GM23338 (cell line): ENCODE data around the gene RAPGEF4. TPM values are rescaled to one million over a fixed set of nuclear protein-coding genes. Genes with fewer than 3 reads are reported as not detected.
A peak's percentile ranks its signal among the peaks of the same experiment; 100 is the strongest.

Source experiments
- ATAC-seq: fragments of 200-7000 bp; cut with Tn5 transposase; 3 replicates; pipeline ENCODE4 v1.9.1; 2020
- DNase-seq: peaks from one replicate; pipeline ENCODE4 v3.0.0-alpha.2; 2015; ENCODE audit warnings: low spot score
- H2AFZ ChIP-seq: fragments of 200-600 bp; sonication (generic); 2 replicates; pipeline ENCODE4 v1.8.0; 2016; ENCODE audit warnings: antibody characterized with exemption, mild to moderate bottlenecking, moderate library complexity
- H3F3A ChIP-seq: fragments of 200-600 bp; sonication (generic); replicated peaks from 2 replicates; pipeline ENCODE4 v1.8.0; 2017; ENCODE audit warnings: antibody characterized with exemption, mixed run types, low read depth
- H3K27ac ChIP-seq: fragments of 200-600 bp; sonication (generic); 2 replicates; pipeline ENCODE4 v1.6.1; 2016; ENCODE audit warnings: low read depth
- H3K27me3 ChIP-seq: fragments of 200-600 bp; sonication (generic); 2 replicates; pipeline ENCODE4 v1.8.0; 2016; ENCODE audit warnings: mild to moderate bottlenecking, mixed run types, moderate library complexity; ENCODE audit not compliant: insufficient read depth
- H3K36me3 ChIP-seq: fragments of 200-600 bp; sonication (generic); 2 replicates; pipeline ENCODE4 v1.8.0; 2016; ENCODE audit warnings: mild to moderate bottlenecking; ENCODE audit not compliant: insufficient read depth
- H3K4me1 ChIP-seq: fragments of 200-600 bp; sonication (generic); 2 replicates; pipeline ENCODE4 v1.8.0; 2016; ENCODE audit warnings: mild to moderate bottlenecking, moderate library complexity; ENCODE audit not compliant: insufficient read depth
- H3K4me2 ChIP-seq: fragments of 200-600 bp; sonication (generic); 2 replicates; pipeline ENCODE4 v1.7.1; 2017; ENCODE audit warnings: mixed run types
- H3K4me3 ChIP-seq: fragments of 200-600 bp; sonication (generic); 2 replicates; pipeline ENCODE4 v1.6.1; 2016; ENCODE audit warnings: mixed run types
- H3K79me2 ChIP-seq: fragments of 200-600 bp; sonication (generic); replicated peaks from 2 replicates; pipeline ENCODE4 v1.8.0; 2017; ENCODE audit warnings: mild to moderate bottlenecking; ENCODE audit not compliant: insufficient read depth
- H3K9me2 ChIP-seq: fragments of 200-600 bp; sonication (generic); 2 replicates; pipeline ENCODE4 v1.8.0; 2017; ENCODE audit not compliant: insufficient read depth
- H4K20me1 ChIP-seq: fragments of 200-600 bp; sonication (generic); replicated peaks from 2 replicates; pipeline ENCODE4 v1.8.0; 2017; ENCODE audit warnings: mild to moderate bottlenecking; ENCODE audit not compliant: insufficient read depth
- H3K27ac Mint-ChIP-seq: 2 replicates; pipeline ENCODE4 v1.8.0; 2020; ENCODE audit warnings: inconsistent platforms, mild to moderate bottlenecking, moderate library complexity, mixed read lengths
- H3K27me3 Mint-ChIP-seq: 3 replicates; pipeline ENCODE4 v1.8.0; 2022; ENCODE audit warnings: low read depth, mild to moderate bottlenecking, moderate library complexity, mixed read lengths, inconsistent platforms; ENCODE audit not compliant: insufficient read depth, poor library complexity
- H3K36me3 Mint-ChIP-seq: 3 replicates; pipeline ENCODE4 v1.8.0; 2021; ENCODE audit warnings: low read depth, mild to moderate bottlenecking, inconsistent platforms, moderate library complexity, mixed read lengths
- H3K4me1 Mint-ChIP-seq: 3 replicates; pipeline ENCODE4 v1.8.0; 2020; ENCODE audit warnings: mild to moderate bottlenecking, inconsistent platforms, mixed read lengths
- H3K4me3 Mint-ChIP-seq: 3 replicates; pipeline ENCODE4 v1.8.0; 2021; ENCODE audit warnings: moderate library complexity, mild to moderate bottlenecking, inconsistent platforms, mixed read lengths
- H3K9me3 Mint-ChIP-seq: 3 replicates; pipeline ENCODE4 v1.8.0; 2020; ENCODE audit warnings: moderate library complexity, mild to moderate bottlenecking, inconsistent platforms, mixed read lengths
- CTCF ChIP-seq, 2 experiments: fragments of 200-600 bp in 1 of 2; sonication (generic) in 1 of 2; conservative IDR thresholded peaks; 2 replicates each; pipeline versions ENCODE4 v1.5.1 to v1.6.1; 2016 to 2017; ENCODE audit warnings: antibody characterized with exemption in 2 of 2, low read depth in 2 of 2, mild to moderate bottlenecking in 2 of 2, moderate library complexity in 1 of 2
- EZH2 ChIP-seq: fragments of 200-600 bp; sonication (generic); IDR thresholded peaks from one replicate; pipeline ENCODE4 v1.8.0; 2017; ENCODE audit warnings: antibody characterized with exemption, mild to moderate bottlenecking, low read depth; ENCODE audit not compliant: unreplicated experiment
- EZH2phosphoT487 ChIP-seq: fragments of 200-600 bp; sonication (generic); IDR thresholded peaks from one replicate; pipeline ENCODE4 v1.8.1; 2018; ENCODE audit warnings: antibody characterized with exemption; ENCODE audit not compliant: unreplicated experiment
- JUNB ChIP-seq: IDR thresholded peaks from one replicate; pipeline ENCODE4 v1.6.1; 2016; ENCODE audit warnings: antibody characterized with exemption; ENCODE audit not compliant: unreplicated experiment
- NANOG ChIP-seq: IDR thresholded peaks from 2 replicates; pipeline ENCODE4 v1.6.1; 2016; ENCODE audit warnings: antibody characterized with exemption, borderline replicate concordance
- POLR2AphosphoS5 ChIP-seq: IDR thresholded peaks from 2 replicates; pipeline ENCODE4 v1.6.1; 2016; ENCODE audit warnings: antibody characterized with exemption, low read depth
- ZNF114 ChIP-seq: fragments of 250-450 bp; sonication (Bioruptor Pico); IDR thresholded peaks from 2 replicates; pipeline ENCODE4 v1.5.0; 2020; ENCODE audit warnings: mild to moderate bottlenecking, moderate library complexity
- ZNF462 ChIP-seq: fragments of 250-450 bp; sonication (Bioruptor Pico); IDR thresholded peaks from 2 replicates; pipeline ENCODE4 v1.5.0; 2020; ENCODE audit warnings: mild to moderate bottlenecking, moderate library complexity
- polyA plus RNA-seq: library from polyadenylated mRNA; unstranded; fragments of >200 nt; fragmentation: Nextera tagmentation; extraction: Ambion mirVana; gene quantifications from 2 replicates; pipeline ENCODE4 v1.2.1, GENCODE V29; 2016
- total RNA-seq: library from RNA; depleted of rRNA; stranded (reverse); fragments of >200 nt; shearing (Covaris generic); gene quantifications from 2 replicates; pipeline ENCODE4 v1.2.3, GENCODE V29; 2014

Gene RAPGEF4
- total and polyA plus RNA-seq, 2 experiments from 2014 or later = 1.7 to 4.7 TPM

GRCh38 chr2:172921532-172922236, 186.0 kb downstream of the RAPGEF4 start:
- no peaks in the 10 kb centered on the region for H3K36me3 Mint-ChIP-seq
- Histone ChIP-seq H3F3A (no peaks in the 10 kb centered on the region), H3K4me1 (no peaks in the 10 kb centered on the region; the same call in 1 of the 2 replicates), H3K9me2 (peaks cover 2% of the 10 kb centered on the region; the same call in 1 of the 2 replicates), H3K4me2 (no peak overlapping the region), H2AFZ (peak overlapping the region; percentile 38; the same call in 1 of the 2 replicates), H3K79me2 (no peaks in the 10 kb centered on the region), H3K27me3 (no peaks in the 10 kb centered on the region), H3K36me3 (no peaks in the 10 kb centered on the region), H4K20me1 (no peaks in the 10 kb centered on the region), H3K4me3 (no peak overlapping the region), H3K27ac (no peak overlapping the region)
- H3K4me3 Mint-ChIP-seq = no peak overlapping the region
- DNase-seq (no peak), ATAC-seq (no peak)
- H3K27ac Mint-ChIP-seq = no peak overlapping the region
- H3K4me1 Mint-ChIP-seq = peaks cover 2% of the 10 kb centered on the region; the same call in 1 of the 3 replicates
- H3K27me3 Mint-ChIP-seq = peaks cover 2% of the 10 kb centered on the region
- H3K9me3 Mint-ChIP-seq = no peaks in the 10 kb centered on the region
- TF ChIP-seq CTCF (conservative IDR thresholded peaks at IDR 0.05; ENCODE audit: low read depth in 2 of 2) (no peak), EZH2phosphoT487 (no peak)

- no peaks in the 10 kb centered on the region for H3K36me3 ChIP-seq
- no peak overlapping the region for H3K4me3 ChIP-seq
- no peaks in the 10 kb centered on the region for H3K27me3 ChIP-seq
- H3K4me1 ChIP-seq = no peaks in the 10 kb centered on the region; the same call in 1 of the 2 replicates
- H3K4me2 ChIP-seq = no peak overlapping the region
- H3K9me2 ChIP-seq = peaks cover 2% of the 10 kb centered on the region; the same call in 1 of the 2 replicates
- Mint-ChIP-seq H3K4me3 (no peak overlapping the region), H3K36me3 (no peaks in the 10 kb centered on the region), H3K9me3 (no peaks in the 10 kb centered on the region), H3K27ac (peak overlapping the region; percentile 2; the same call in 1 of the 2 replicates), H3K27me3 (peaks cover 2% of the 10 kb centered on the region), H3K4me1 (peaks cover 2% of the 10 kb centered on the region; the same call in 1 of the 3 replicates)
- no peaks in the 10 kb centered on the region for H3F3A ChIP-seq
- no peaks in the 10 kb centered on the region for H4K20me1 ChIP-seq
- ATAC-seq (no peak), DNase-seq (no peak)
- no peaks in the 10 kb centered on the region for H3K79me2 ChIP-seq
- no peak overlapping the region for H2AFZ ChIP-seq
- H3K27ac ChIP-seq = no peak overlapping the region
- no peak for TF ChIP-seq ZNF462 (CRISPR knock-in tag)
- no peak for TF ChIP-seq EZH2phosphoT487
- no peak for TF ChIP-seq NANOG
- TF ChIP-seq ZNF114 = no peak
- no peak for TF ChIP-seq POLR2AphosphoS5
- TF ChIP-seq JUNB = no peak
- no peak for TF ChIP-seq EZH2
- no peak for TF ChIP-seq CTCF (conservative IDR thresholded peaks at IDR 0.05; ENCODE audit: low read depth in 2 of 2)
Measured at GRCh38 chr2:172922306-172922705, 186.7 kb downstream of the RAPGEF4 start.
